Subcutaneous adipose tissue (tissue), 4 donors: ENCODE data around the gene TMEM147. TPM values are rescaled to one million over a fixed set of nuclear protein-coding genes. Genes with fewer than 3 reads are reported as not detected.

Experiments
- CTCF ChIP-seq: fragments of 450-650 bp; IDR thresholded peaks from one replicate; pipeline ENCODE4 v1.5.1; 2016; ENCODE audit warnings: low read depth, mild to moderate bottlenecking, control low read depth, antibody characterized with exemption, moderate library complexity
- total RNA-seq, 4 donors: library from RNA; depleted of rRNA; stranded (reverse); fragments of >200 nt; gene quantifications; one replicate each; pipeline ENCODE4 v1.1.0, GENCODE V29; 2016

TMEM147 gene
- total RNA-seq, 4 donors from 2014 or later = 60.1 to 76.8 (median 73.6) TPM

- no peak for TF ChIP-seq CTCF
Measured at GRCh38 chr19:35521124-35521743, 24.2 kb upstream of the TMEM147 start.

GRCh38 chr19:35522745-35523327, 22.6 kb upstream of the TMEM147 start:
- no peak for TF ChIP-seq CTCF

DNA sequence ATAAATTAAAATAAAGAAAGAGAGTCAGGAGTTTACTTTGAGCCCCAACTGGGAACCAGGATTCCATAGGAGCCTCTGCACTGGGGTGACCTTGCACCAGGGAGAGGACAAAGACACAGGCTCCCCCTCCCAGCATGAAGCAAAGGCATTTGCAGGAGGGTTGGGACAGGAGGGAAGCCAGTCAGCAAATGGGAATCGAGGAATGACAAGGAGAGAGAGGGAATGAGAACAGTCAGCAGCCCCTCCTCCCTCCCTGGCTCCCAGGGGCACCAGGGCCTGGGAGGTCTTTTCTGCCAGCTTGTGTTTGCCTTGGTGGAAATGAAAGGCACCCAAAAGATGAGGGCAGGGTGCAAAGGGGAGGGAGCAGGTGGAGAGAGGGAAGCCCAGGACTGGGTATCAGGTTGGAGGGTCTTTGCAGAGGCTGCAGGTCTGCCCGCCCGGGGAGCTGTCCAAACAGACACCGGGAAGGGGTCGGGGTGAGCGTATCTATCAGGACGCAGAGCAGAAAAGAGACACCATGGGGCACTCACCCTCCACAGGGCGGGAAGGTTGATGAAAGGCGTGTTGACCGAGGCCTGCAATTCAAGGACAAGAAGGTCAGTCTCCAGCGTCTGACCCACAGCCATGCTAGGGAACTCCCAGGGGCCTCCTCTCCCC, 21.1 kb upstream of the TMEM147 start:
- TF ChIP-seq CTCF = no peak

GRCh38 chr19:35525873-35526272, 19.6 kb upstream of the TMEM147 start:
- no peak for TF ChIP-seq CTCF

GRCh38 chr19:35528218-35529038, 17.0 kb upstream of the TMEM147 start, which contains the start of gene SBSN:
Gene SBSN, minus strand, starts transcription at chr19:35528311. Its CDS starts 30 bp downstream, at chr19:35528281.
- TF ChIP-seq CTCF = no peak

- no peak for TF ChIP-seq CTCF
Measured at GRCh38 chr19:35529241-35530218, 15.9 kb upstream of the TMEM147 start.
